Uterus (tissue), 4 donors: ENCODE results near the gene SLC26A1. TPM values are rescaled to one million over a fixed set of nuclear protein-coding genes. Genes with fewer than 3 reads are reported as not detected.

Source experiments
- DNase-seq, 2 donors: peaks; one replicate each; pipeline ENCODE4 v3.0.0-alpha.2; 2019 to 2020
- H3K27ac ChIP-seq, 2 donors: fragments of 200-600 bp; sonication (generic); 1 replicate in 1 of 2; 2 replicates in 1 of 2; pipeline ENCODE4 v1.5.1; 2016 to 2018
- H3K27me3 ChIP-seq, 2 donors: fragments of 200-600 bp; sonication (generic); one replicate each; pipeline ENCODE4 v1.5.1; 2018 to 2019; ENCODE audit warnings: control low read depth in 1 of 2
- H3K36me3 ChIP-seq, 2 donors: fragments of 200-600 bp; sonication (generic); one replicate each; pipeline ENCODE4 v1.5.1; 2019; ENCODE audit warnings: control low read depth in 1 of 2
- H3K4me1 ChIP-seq, 2 donors: fragments of 200-600 bp; sonication (generic); one replicate each; pipeline ENCODE4 v1.5.1; 2018 to 2019; ENCODE audit warnings: control low read depth in 1 of 2
- H3K4me3 ChIP-seq, 2 donors: fragments of 200-600 bp; sonication (generic); 1 replicate in 1 of 2; 2 replicates in 1 of 2; pipeline ENCODE4 v1.5.1; 2018 to 2019; ENCODE audit warnings: mild to moderate bottlenecking in 1 of 2
- H3K9me3 ChIP-seq, 2 donors: fragments of 200-600 bp; sonication (generic); one replicate each; pipeline ENCODE4 v1.5.1; 2019; ENCODE audit warnings: control low read depth in 1 of 2
- POLR2A ChIP-seq, 2 donors: fragments of 450-650 bp; IDR thresholded peaks; one replicate each; pipeline ENCODE4 v1.6.1; 2016; ENCODE audit warnings: antibody characterized with exemption in 2 of 2, mild to moderate bottlenecking in 1 of 2, moderate library complexity in 1 of 2
- intact Hi-C: fragments of 100-400 bp; cut with DNase I; formaldehyde crosslinking; loops from one replicate; pipeline ENCODE4 v1.15.1; 2023; ENCODE audit warnings: low total_unique reads
- total RNA-seq, 4 donors: library from RNA; depleted of rRNA in 3 of 4; stranded (reverse); fragments of >200 nt in 3 of 4; gene quantifications; one replicate each; pipeline versions ENCODE4 v1.1.0 to v1.2.4, GENCODE V29; 2014 to 2023
- TF ChIP-seq, protein P1 (sequence below), 4 experiments: fragments of 200-600 bp in 2 of 4; fragments of 450-650 bp in 2 of 4; sonication (generic) in 2 of 4; IDR thresholded peaks; one replicate each; pipeline ENCODE4 v1.5.1; 2016 to 2019; ENCODE audit warnings: antibody characterized with exemption in 4 of 4, mild to moderate bottlenecking in 2 of 4, moderate library complexity in 1 of 4
- donor health status: DM: yes; HTN: yes; CAD: no.

The SLC26A1 gene
- total RNA-seq, 4 donors from 2014 or later: 0.07 to 0.12 TPM; not detected in 2

DNA sequence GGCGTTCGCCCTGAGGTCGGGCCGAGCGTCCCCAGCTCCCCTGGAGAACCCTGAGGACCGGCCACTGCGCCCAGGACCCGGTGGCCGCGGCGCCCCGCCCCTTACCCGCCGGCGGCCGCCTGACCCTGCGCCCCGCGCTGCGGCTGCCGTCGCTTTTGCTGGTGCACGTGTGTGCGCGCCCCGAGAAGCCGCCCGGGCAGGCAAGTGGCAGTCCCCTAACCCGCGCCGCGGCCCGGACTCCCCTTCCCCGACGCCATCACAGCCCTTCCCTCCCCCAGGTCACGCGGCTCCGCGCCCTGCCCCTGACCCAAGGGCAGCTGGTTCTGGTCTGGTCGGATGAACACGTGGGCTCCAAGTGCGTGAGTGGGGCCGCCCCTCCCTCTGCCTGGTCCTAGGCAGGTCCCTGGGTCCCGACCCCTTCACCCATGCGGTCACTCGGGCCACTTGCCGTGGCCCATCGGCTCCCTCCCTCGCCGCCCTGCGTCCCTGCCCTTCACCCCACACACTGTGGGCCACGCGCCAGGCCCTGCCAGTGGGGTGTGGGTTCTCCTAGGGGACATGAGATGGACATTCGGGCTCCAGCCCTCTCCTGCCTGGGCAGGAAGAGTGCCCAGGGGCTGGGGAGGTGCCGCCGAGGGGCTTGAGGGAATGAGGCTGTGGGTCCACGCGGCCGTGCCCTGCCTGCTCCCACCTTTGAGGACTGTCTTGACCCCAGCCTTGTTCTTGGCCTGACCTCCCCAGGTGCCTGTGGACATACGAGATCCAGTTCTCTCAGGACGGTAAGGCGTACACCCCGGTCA lies 10.3 kb upstream of the SLC26A1 start:
- intact Hi-C loops: no loop called here
- H3K27me3 ChIP-seq: peaks cover 15 to 23% of the 10 kb centered on the region in 2 donors
- no peak overlapping the region for H3K27ac ChIP-seq
- H3K4me3 ChIP-seq: no peak overlapping the region
- H3K36me3 ChIP-seq: no peaks in the 10 kb centered on the region
- no peak for DNase-seq
- H3K9me3 ChIP-seq: no peaks in the 10 kb centered on the region
- TF ChIP-seq, protein P1, sequence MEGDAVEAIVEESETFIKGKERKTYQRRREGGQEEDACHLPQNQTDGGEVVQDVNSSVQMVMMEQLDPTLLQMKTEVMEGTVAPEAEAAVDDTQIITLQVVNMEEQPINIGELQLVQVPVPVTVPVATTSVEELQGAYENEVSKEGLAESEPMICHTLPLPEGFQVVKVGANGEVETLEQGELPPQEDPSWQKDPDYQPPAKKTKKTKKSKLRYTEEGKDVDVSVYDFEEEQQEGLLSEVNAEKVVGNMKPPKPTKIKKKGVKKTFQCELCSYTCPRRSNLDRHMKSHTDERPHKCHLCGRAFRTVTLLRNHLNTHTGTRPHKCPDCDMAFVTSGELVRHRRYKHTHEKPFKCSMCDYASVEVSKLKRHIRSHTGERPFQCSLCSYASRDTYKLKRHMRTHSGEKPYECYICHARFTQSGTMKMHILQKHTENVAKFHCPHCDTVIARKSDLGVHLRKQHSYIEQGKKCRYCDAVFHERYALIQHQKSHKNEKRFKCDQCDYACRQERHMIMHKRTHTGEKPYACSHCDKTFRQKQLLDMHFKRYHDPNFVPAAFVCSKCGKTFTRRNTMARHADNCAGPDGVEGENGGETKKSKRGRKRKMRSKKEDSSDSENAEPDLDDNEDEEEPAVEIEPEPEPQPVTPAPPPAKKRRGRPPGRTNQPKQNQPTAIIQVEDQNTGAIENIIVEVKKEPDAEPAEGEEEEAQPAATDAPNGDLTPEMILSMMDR (IDR thresholded peaks at IDR 0.05): no peak
- TF ChIP-seq POLR2A (IDR thresholded peaks at IDR 0.05): no peak
- peaks cover 0 to 14% of the 10 kb centered on the region in 2 donors for H3K4me1 ChIP-seq

DNA sequence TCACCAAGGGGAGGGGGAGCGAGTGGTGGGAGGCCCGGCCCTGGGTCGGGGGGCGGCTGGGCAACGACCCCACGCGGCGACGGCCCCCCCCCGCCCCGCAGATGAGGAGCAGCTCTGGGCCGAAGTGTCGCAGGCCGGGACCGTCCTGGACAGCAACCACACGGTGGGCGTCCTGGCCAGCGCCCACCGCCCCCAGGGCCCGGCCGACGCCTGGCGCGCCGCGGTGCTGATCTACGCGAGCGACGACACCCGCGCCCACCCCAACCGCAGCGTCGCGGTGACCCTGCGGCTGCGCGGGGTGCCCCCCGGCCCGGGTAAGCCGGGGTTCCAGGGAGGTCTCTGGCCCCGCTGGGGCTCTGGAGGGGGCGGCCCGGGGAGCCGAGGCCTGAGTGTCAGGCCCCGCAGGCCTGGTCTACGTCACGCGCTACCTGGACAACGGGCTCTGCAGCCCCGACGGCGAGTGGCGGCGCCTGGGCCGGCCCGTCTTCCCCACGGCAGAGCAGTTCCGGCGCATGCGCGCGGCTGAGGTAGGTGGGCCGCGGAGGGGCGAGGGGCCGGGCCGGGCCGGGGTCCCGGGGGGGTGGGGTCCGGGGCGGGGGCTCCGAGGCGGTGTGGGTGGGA lies 9.5 kb upstream of the SLC26A1 start:
- H3K27me3 ChIP-seq: peaks cover 15 to 28% of the 10 kb centered on the region in 2 donors
- H3K4me3 ChIP-seq: no peak overlapping the region

DNA sequence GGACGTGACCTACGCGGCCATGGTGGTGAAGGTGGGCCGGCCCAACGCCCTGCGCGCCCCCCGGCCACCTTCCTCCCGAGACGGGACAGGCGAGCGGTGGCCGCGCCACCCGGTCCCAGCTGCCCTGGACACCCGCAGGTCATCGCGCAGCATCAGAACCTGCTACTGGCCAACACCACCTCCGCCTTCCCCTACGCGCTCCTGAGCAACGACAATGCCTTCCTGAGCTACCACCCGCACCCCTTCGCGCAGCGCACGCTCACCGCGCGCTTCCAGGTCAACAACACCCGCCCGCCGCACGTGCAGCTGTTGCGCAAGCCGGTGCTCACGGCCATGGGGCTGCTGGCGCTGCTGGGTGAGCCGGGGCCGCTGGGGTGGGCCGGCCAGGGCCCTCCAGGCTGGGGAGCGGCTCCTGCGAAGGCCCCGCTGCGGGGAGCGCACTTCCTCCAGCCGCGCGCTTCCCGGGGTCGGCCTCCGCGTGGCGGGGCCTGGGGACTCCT lies 9.0 kb upstream of the SLC26A1 start:
- Histone ChIP-seq H3K36me3 (no peaks in the 10 kb centered on the region), H3K4me1 (peaks cover 0 to 26% of the 10 kb centered on the region in 2 donors), H3K9me3 (no peaks in the 10 kb centered on the region), H3K27me3 (peaks cover 15 to 32% of the 10 kb centered on the region in 2 donors), H3K27ac (no peak overlapping the region), H3K4me3 (no peak overlapping the region)
- DNase-seq: peak; percentile 50 to 54
- intact Hi-C loops: no loop called here
- no peak for TF ChIP-seq POLR2A (IDR thresholded peaks at IDR 0.05)
- TF ChIP-seq, protein P1 (IDR thresholded peaks at IDR 0.05): no peak

More for the DNA sequence above, 9.5 kb upstream of the SLC26A1 start:
- TF ChIP-seq, protein P1 (IDR thresholded peaks at IDR 0.05): no peak
- TF ChIP-seq POLR2A (IDR thresholded peaks at IDR 0.05): no peak
- Histone ChIP-seq H3K9me3 (no peaks in the 10 kb centered on the region), H3K36me3 (no peaks in the 10 kb centered on the region), H3K4me1 (peaks cover 0 to 20% of the 10 kb centered on the region in 2 donors), H3K27ac (no peak overlapping the region)
- DNase-seq: no peak
- intact Hi-C loops: no loop called here

DNA sequence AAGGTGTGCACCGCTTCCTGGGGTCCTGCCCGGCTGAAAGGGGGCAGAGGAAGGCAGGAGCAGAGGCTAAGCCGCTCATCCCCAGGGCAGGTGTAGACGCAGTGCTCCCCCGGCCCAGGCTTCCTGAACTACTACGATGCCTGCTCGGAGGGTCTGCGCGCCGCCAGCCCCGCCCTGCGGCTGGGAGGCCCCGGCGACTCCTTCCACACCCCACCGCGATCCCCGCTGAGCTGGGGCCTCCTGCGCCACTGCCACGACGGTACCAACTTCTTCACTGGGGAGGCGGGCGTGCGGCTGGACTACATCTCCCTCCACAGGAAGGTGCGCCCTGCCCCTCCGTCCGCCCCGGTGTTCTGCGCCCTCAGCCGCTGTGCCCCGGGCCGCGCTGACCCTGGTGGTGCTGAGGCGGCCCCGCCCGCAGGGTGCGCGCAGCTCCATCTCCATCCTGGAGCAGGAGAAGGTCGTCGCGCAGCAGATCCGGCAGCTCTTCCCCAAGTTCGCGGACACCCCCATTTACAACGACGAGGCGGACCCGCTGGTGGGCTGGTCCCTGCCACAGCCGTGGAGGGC lies 8.4 kb upstream of the SLC26A1 start:
- no peak for TF ChIP-seq POLR2A (IDR thresholded peaks at IDR 0.05)
- TF ChIP-seq, protein P1 (IDR thresholded peaks at IDR 0.05): no peak
- DNase-seq: no peak
- peaks cover 0 to 29% of the 10 kb centered on the region in 2 donors for H3K4me1 ChIP-seq
- intact Hi-C loops: no loop called here
- no peaks in the 10 kb centered on the region for H3K9me3 ChIP-seq
- H3K27ac ChIP-seq: no peak overlapping the region
- H3K36me3 ChIP-seq: no peaks in the 10 kb centered on the region
- H3K4me3 ChIP-seq: no peak overlapping the region
- H3K27me3 ChIP-seq: peaks cover 15 to 32% of the 10 kb centered on the region in 2 donors
